Endothelial cell of umbilical vein (primary cell): ENCODE data around the gene COQ2. TPM values are rescaled to one million over a fixed set of nuclear protein-coding genes. Genes with fewer than 3 reads are reported as not detected.
"Not testable (repeated sequence)": the region's sequence is repeated elsewhere in the genome, so short reads cannot be mapped to it uniquely, and the experiment has no call there.

Experiments used
- BruUV-seq: library from RNA; stranded (reverse); fragments of 400-500 nt; replicated peaks from 2 replicates; lab custom pipeline; 2021; lab: Mats Ljungman, UMichigan
- CTCF ChIA-PET: fragments of 300-600, 350-600 bp; sonication (Branson Sonifier 250); formaldehyde crosslinking; loops from one replicate; lab custom pipeline; 2021; ENCODE audit warnings: antibody characterized with exemption, inconsistent platforms; lab: Charles Lee
- POLR2A ChIA-PET: fragments of 300-600, 350-600 bp; sonication (Branson Sonifier 250); formaldehyde crosslinking; loops from one replicate; lab custom pipeline; 2021; ENCODE audit warnings: antibody characterized with exemption, inconsistent platforms; lab: Charles Lee
- DNase-seq: peaks from one replicate; pipeline ENCODE4 v3.0.0-alpha.2; 2011; ENCODE audit warnings: low read depth, low spot score
- FAIRE-seq: peaks from 2 replicates; lab custom pipeline; 2011; peaks lifted over from hg19 to GRCh38; lab: Jason Lieb, UNC
- H2AFZ ChIP-seq: 2 replicates; pipeline ENCODE4 v1.6.0; 2012; ENCODE audit warnings: low read depth, low read length, control low read depth, inconsistent platforms
- H3K27ac ChIP-seq: 2 replicates; pipeline ENCODE4 v1.5.1; 2011; ENCODE audit warnings: low read depth, mild to moderate bottlenecking, control low read depth, low read length, moderate library complexity; ENCODE audit not compliant: insufficient read depth
- H3K27me3 ChIP-seq, 2 experiments: 2 replicates each; pipeline versions ENCODE4 v1.6.0 to v1.6.1; 2011; ENCODE audit warnings: low read length in 2 of 2, mixed read lengths in 1 of 2; ENCODE audit not compliant: control insufficient read depth in 2 of 2, insufficient read depth in 2 of 2
- H3K36me3 ChIP-seq, 2 experiments: 2 replicates in 1 of 2; 3 replicates in 1 of 2; pipeline ENCODE4 v1.5.1; 2011; ENCODE audit warnings: low read length in 2 of 2, mild to moderate bottlenecking in 1 of 2, moderate library complexity in 1 of 2; ENCODE audit not compliant: control insufficient read depth in 2 of 2, insufficient read depth in 2 of 2; ENCODE audit errors: extremely low read depth in 1 of 2
- H3K4me1 ChIP-seq: 3 replicates; pipeline ENCODE4 v1.5.1; 2011; ENCODE audit warnings: mild to moderate bottlenecking, low read length; ENCODE audit not compliant: control insufficient read depth, insufficient read depth; ENCODE audit errors: extremely low read depth
- H3K4me2 ChIP-seq: 2 replicates; pipeline ENCODE4 v1.6.1; 2011; ENCODE audit warnings: low read length, control low read depth, mixed read lengths; ENCODE audit not compliant: insufficient read depth
- H3K4me3 ChIP-seq, 3 experiments: fragments of 200-600 bp in 1 of 3; sonication (generic), shearing (Covaris generic) in 1 of 3; replicated peaks in 1 of 3; 2 replicates each; pipeline ENCODE4 v1.5.1; 2011 to 2016; ENCODE audit warnings: control low read depth in 3 of 3, low read length in 3 of 3, mild to moderate bottlenecking in 2 of 3, inconsistent platforms in 1 of 3, low read depth in 1 of 3, moderate library complexity in 1 of 3; ENCODE audit not compliant: insufficient read depth in 1 of 3
- H3K79me2 ChIP-seq: 2 replicates; pipeline ENCODE4 v1.6.0; 2012; ENCODE audit warnings: low read length, inconsistent platforms; ENCODE audit not compliant: control insufficient read depth, insufficient read depth
- H3K9ac ChIP-seq: replicated peaks from 2 replicates; pipeline ENCODE3; 2011; ENCODE audit warnings: low read length, control low read depth; ENCODE audit not compliant: insufficient read depth; ENCODE audit errors: extremely low read depth
- H3K9me1 ChIP-seq: replicated peaks from 3 replicates; pipeline ENCODE4 v1.6.0; 2011; ENCODE audit warnings: mild to moderate bottlenecking, low read length; ENCODE audit not compliant: control insufficient read depth, insufficient read depth; ENCODE audit errors: extremely low read depth
- H3K9me3 ChIP-seq: replicated peaks from 2 replicates; pipeline ENCODE4 v1.5.1; 2012; ENCODE audit warnings: low read length, inconsistent platforms; ENCODE audit not compliant: control insufficient read depth, insufficient read depth
- H4K20me1 ChIP-seq: replicated peaks from 2 replicates; pipeline ENCODE3; 2011; ENCODE audit warnings: mild to moderate bottlenecking, low read length; ENCODE audit not compliant: control insufficient read depth, insufficient read depth; ENCODE audit errors: extremely low read depth
- FOS ChIP-seq: IDR thresholded peaks from 2 replicates; pipeline ENCODE4 v1.6.1; 2011; ENCODE audit warnings: mild to moderate bottlenecking, low read length, moderate library complexity, borderline replicate concordance; ENCODE audit not compliant: insufficient read depth
- JUN ChIP-seq: IDR thresholded peaks from 2 replicates; pipeline ENCODE4 v1.6.1; 2011; ENCODE audit warnings: borderline replicate concordance, low read depth; ENCODE audit not compliant: insufficient read length, insufficient read depth
- MYC ChIP-seq: IDR thresholded peaks from one replicate; pipeline ENCODE4 v1.6.1; 2011; ENCODE audit warnings: mild to moderate bottlenecking, low read depth, low read length
- POLR2A ChIP-seq: IDR thresholded peaks from 2 replicates; pipeline ENCODE4 v1.6.1; 2012; ENCODE audit warnings: low read depth, mild to moderate bottlenecking, control low read depth, low read length
- dilution Hi-C: fragments of 300-500 bp; cut with MboI; formaldehyde crosslinking; loops from one replicate; pipeline ENCODE4 v1.15.0; 2019; ENCODE audit warnings: low sequenced_read_pairs; ENCODE audit not compliant: extremely low pct_ligation_motif_present
- intact Hi-C: fragments of 100-400 bp; cut with micrococcal nuclease; formaldehyde crosslinking; loops from one replicate; pipeline ENCODE4 v1.10.0; 2022
- polyA plus RNA-seq, 4 experiments: library from polyadenylated mRNA; depleted of rRNA in 3 of 4; stranded (reverse) in 3 of 4; unstranded in 1 of 4; fragments of >200 nt; gene quantifications; 2 replicates each; pipeline versions ENCODE4 v1.2.1 to v1.2.3, GENCODE V29; 2011 to 2012; ENCODE audit warnings: missing spikeins in 1 of 4
- total RNA-seq: library from RNA; stranded (reverse); gene quantifications from 2 replicates; pipeline ENCODE4 v1.2.3, GENCODE V29; 2021
- TF ChIP-seq, protein P1 (sequence below), 2 donors: IDR thresholded peaks; 1 replicate in 1 of 2; 2 replicates in 1 of 2; pipeline ENCODE4 v1.5.1; 2011; ENCODE audit warnings: low read length in 2 of 2, mild to moderate bottlenecking in 2 of 2, moderate library complexity in 2 of 2, control low read depth in 1 of 2, inconsistent platforms in 1 of 2, low read depth in 1 of 2; ENCODE audit not compliant: insufficient read depth in 1 of 2; ENCODE audit errors: extremely low read depth in 1 of 2

Gene COQ2
- total and polyA plus RNA-seq, 2 donors (not counting 3 experiments of a cell fraction or from before 2014, with no cell fraction given) = 25.5 to 28.0 TPM

GRCh38 chr4:83293305-83294046 is 8.9 kb upstream of the COQ2 start:
- no peaks in the 10 kb centered on the region for H3K79me2 ChIP-seq
- no peak overlapping the region for H3K27ac ChIP-seq
- no peaks in the 10 kb centered on the region for H3K27me3 ChIP-seq
- H3K36me3 ChIP-seq = no peaks in the 10 kb centered on the region
- no peaks in the 10 kb centered on the region for H3K9me1 ChIP-seq
- DNase-seq (no peak), FAIRE-seq (no peak)
- H2AFZ ChIP-seq = no peak overlapping the region
- BruUV-seq = no TSS peak
- no peak for TF ChIP-seq JUN
- TF ChIP-seq MYC = no peak
- TF ChIP-seq, protein P1, sequence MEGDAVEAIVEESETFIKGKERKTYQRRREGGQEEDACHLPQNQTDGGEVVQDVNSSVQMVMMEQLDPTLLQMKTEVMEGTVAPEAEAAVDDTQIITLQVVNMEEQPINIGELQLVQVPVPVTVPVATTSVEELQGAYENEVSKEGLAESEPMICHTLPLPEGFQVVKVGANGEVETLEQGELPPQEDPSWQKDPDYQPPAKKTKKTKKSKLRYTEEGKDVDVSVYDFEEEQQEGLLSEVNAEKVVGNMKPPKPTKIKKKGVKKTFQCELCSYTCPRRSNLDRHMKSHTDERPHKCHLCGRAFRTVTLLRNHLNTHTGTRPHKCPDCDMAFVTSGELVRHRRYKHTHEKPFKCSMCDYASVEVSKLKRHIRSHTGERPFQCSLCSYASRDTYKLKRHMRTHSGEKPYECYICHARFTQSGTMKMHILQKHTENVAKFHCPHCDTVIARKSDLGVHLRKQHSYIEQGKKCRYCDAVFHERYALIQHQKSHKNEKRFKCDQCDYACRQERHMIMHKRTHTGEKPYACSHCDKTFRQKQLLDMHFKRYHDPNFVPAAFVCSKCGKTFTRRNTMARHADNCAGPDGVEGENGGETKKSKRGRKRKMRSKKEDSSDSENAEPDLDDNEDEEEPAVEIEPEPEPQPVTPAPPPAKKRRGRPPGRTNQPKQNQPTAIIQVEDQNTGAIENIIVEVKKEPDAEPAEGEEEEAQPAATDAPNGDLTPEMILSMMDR (IDR thresholded peaks at IDR 0.05; ENCODE audit: extremely low read depth in 1 of 2, insufficient read depth in 1 of 2, low read depth in 1 of 2, low read length in 2 of 2) = no peak
- TF ChIP-seq FOS = no peak
- TF ChIP-seq POLR2A = no peak
- no peak overlapping the region for H3K4me3 ChIP-seq
- H3K4me2 ChIP-seq = no peak overlapping the region
- intact Hi-C loops (no loop called here), dilution Hi-C loops (no loop called here)
- no peaks in the 10 kb centered on the region for H3K4me1 ChIP-seq
- ChIA-PET CTCF (interaction anchor here (1.4 to 2.1 kb wide), 3 partner anchors 10 to 12 kb away, joined by 5 to 7 read pairs (median 6); partner anchors contain the start of gene COQ2), POLR2A (no interaction called here)
- no peak overlapping the region for H3K9ac ChIP-seq
- H3K9me3 ChIP-seq = no peaks in the 10 kb centered on the region
- no peaks in the 10 kb centered on the region for H4K20me1 ChIP-seq

- POLR2A ChIA-PET, DNase-seq, H3K9me1 ChIP-seq, H3K27ac ChIP-seq, H3K4me2 ChIP-seq, H3K4me3 ChIP-seq, H3K79me2 ChIP-seq, H3K4me1 ChIP-seq, intact Hi-C loops, H2AFZ ChIP-seq, H4K20me1 ChIP-seq, H3K27me3 ChIP-seq, BruUV-seq, dilution Hi-C loops, H3K9me3 ChIP-seq, FAIRE-seq, H3K36me3 ChIP-seq, H3K9ac ChIP-seq: not testable (repeated sequence)
- CTCF ChIA-PET = interaction anchor here (1.1 to 1.2 kb wide), 2 partner anchors 15 to 36 kb away, joined by 3 to 4 read pairs; no protein-coding TSS in a partner anchor
These were observed 5.6 kb upstream of the COQ2 start for GRCh38 chr4:83290059-83290774.

DNA sequence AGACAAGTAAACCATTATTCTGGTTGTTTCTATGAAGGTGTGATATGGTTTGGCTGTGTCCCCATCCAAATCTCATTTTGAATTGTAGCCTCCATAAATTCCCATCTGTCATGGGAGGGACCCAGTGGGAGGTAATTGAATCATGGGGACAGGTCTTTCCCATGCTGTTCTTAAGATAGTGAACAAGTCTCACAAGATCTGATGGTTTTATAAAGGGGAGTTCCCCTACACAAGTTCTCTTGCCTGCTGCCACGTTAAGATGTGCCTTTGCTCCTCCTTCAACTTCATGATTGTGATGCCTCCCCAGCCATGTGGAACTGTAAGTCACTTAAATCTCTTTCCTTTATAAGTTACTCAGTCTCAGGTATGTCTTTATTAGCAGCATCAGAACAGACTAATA is 3.8 kb upstream of the COQ2 start:
- H3K4me2 ChIP-seq, DNase-seq, H3K27ac ChIP-seq, H3K79me2 ChIP-seq, H2AFZ ChIP-seq, H3K4me3 ChIP-seq, intact Hi-C loops, H3K9me3 ChIP-seq, POLR2A ChIA-PET, H3K9ac ChIP-seq, H3K4me1 ChIP-seq, H3K36me3 ChIP-seq, FAIRE-seq, H3K27me3 ChIP-seq, BruUV-seq, H4K20me1 ChIP-seq, dilution Hi-C loops, H3K9me1 ChIP-seq: not testable (repeated sequence)
- CTCF ChIA-PET = interaction anchor here (1.4 kb wide), 1 partner anchor 13 kb away, joined by 3 read pairs; no protein-coding TSS in a partner anchor
